ENCODE data around the gene CD274.
"Not testable (repeated sequence)": the region's sequence is repeated elsewhere in the genome, so short reads cannot be mapped to it uniquely, and the experiment has no call there.

The CD274 gene

GRCh38 chr9:5450359-5451091, at the start of gene CD274:
CD274 (plus strand) TSS chr9:5450542; CDS start chr9:5456114, 5,572 bp downstream.
- DNase-seq (ENCODE audit: low spot score), result peak; percentile 83

- DNase-seq (ENCODE audit: low spot score), result no peak
Observed at GRCh38 chr9:5402217-5402616, 48.1 kb upstream of the CD274 start.

DNA sequence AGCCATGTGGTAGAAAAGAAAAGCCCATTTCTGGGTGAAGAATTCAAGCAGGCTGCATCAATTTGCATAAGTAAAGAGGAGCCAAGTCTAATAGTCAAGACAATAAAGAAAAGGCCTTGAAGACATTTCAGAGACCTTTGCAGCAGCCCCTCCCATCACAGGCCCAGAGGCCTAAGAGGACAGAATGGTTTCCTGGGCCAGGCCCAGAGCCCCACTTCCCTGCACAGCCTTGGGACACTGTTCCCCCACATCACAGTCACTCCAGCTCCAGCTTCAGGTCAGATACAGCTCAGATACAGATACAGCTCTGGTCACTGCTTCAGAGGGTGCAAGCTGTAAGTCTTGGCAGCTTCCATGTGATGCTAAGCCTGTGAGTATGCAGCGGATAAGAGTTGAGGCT, 41.7 kb upstream of the CD274 start:
- DNase-seq (ENCODE audit: low spot score), result no peak

GRCh38 chr9:5416953-5417352, 33.4 kb upstream of the CD274 start:
- peak; percentile 17 for DNase-seq (ENCODE audit: low spot score)

- no peak for DNase-seq (ENCODE audit: low spot score)
Observed at GRCh38 chr9:5418481-5418880, 31.9 kb upstream of the CD274 start.

- DNase-seq (ENCODE audit: low spot score), result no peak
Observed at GRCh38 chr9:5419987-5420386, 30.4 kb upstream of the CD274 start.

GRCh38 chr9:5421163-5421562, 29.2 kb upstream of the CD274 start:
- no peak for DNase-seq (ENCODE audit: low spot score)

GRCh38 chr9:5422276-5422675, 28.1 kb upstream of the CD274 start:
- no peak for DNase-seq (ENCODE audit: low spot score)

DNA sequence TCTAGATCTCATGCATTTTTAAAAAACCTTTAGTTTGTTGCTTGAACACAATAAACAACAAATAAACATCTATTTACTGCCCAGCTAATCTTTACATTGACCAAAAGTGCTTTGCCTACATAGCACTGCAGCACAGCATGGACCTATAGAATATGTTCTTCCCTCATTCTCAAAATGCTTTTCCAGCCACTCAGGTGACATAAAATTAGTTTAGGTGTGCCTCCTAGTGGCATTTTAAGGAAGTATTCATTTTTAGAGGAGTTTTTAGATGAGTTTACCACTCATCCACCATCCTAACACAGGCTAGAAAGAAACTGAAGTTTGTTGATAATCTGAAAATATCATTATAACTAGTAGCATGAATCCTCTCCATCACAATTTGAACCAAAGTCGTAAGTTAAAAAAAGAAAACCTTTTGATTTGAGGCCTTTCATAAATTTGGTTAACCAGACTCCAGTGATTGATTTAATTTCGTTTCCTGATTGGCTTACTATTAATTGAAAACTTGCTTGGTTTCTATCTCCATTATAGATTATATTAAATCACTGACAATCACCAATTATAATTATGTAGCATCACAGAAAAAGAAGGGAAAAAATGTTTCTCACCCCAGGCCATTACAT, 25.2 kb upstream of the CD274 start:
- peak; percentile 17 for DNase-seq (ENCODE audit: low spot score)

DNA sequence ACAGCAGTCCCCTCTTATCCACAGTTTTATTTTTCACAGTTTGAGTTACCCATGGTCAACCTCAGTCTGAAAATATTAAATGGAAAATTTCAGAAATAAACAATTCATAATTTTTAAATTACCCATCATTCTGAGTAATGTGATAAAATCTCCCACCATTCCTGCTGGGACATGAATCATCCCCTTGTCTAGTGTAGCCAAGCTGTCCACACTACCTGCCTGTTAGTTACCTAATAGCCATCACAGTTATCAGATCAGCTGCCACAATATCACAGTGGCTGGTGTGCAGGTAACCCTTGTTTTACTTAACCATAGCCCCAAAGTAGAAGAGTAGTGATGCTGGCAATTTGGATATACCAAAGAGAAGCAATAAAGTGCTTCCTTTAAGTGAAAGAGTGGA, 23.3 kb upstream of the CD274 start:
- DNase-seq (ENCODE audit: low spot score), result no peak

DNA sequence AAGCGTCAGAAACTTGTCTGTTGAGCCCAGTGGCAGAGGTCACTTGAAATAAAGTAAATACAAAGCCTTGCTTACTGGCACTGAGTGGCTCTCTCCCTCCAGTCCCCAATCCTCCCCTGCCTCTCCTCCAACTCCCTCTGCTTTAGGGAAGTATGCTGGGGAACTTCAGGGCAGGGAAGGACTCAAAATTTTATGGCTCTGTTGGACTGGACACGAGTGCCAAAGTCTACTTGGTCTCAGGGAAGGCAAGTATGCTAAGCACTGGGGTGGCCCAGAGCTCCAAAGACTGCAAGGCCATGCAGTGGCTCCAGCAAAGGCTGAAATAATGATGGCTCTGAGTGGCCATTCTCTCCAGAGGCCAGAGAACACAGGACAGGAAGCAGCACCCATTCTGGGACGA, 22.2 kb upstream of the CD274 start:
- no peak for DNase-seq (ENCODE audit: low spot score)

- DNase-seq (ENCODE audit: low spot score), result no peak
Observed at GRCh38 chr9:5428794-5429528, 21.4 kb upstream of the CD274 start.

GRCh38 chr9:5429873-5430564, 20.3 kb upstream of the CD274 start:
- no peak for DNase-seq (ENCODE audit: low spot score)

GRCh38 chr9:5430912-5431311, 19.4 kb upstream of the CD274 start:
- DNase-seq (ENCODE audit: low spot score), result no peak

DNA sequence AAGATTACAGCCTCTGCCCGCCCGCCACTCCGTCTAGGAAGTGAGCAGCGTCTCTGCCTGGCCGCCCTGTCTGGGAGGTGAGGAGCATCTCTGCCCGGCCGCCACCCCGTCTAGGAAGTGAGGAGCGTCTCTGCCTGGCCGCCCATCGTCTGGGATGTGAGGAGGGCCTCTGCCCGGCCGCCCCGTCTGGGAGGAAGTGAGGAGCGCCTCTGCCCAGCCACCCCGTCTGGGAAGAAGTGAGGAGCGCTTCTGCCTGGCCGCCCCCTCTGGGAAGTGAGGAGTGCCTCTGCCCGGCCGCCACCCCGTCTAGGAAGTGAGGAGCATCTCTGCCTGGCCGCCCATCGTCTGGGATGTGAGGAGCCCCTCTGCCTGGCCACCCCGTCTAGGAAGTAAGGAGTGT, 17.5 kb upstream of the CD274 start:
- not testable (repeated sequence) for DNase-seq (ENCODE audit: low spot score)

DNA sequence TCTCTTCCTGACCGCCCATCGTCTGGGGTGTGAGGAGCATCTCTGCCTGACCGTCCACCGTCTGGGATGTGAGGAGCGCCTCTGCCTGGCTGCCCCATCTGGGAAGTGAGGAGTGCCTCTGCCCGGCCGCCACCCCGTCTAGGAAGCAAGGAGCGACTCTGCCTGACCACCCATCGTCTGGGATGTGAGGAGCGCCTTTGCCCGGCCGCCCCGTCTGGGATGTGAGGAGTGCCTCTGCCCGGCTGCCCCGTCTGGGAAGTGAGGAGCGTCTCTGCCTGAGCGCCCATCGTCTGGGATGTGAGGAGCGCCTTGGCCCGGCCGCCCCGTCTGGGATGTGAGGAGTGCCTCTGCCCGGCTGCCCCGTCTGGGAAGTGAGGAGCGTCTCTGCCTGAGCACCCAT, 17.0 kb upstream of the CD274 start:
- DNase-seq (ENCODE audit: low spot score), result not testable (repeated sequence)

DNA sequence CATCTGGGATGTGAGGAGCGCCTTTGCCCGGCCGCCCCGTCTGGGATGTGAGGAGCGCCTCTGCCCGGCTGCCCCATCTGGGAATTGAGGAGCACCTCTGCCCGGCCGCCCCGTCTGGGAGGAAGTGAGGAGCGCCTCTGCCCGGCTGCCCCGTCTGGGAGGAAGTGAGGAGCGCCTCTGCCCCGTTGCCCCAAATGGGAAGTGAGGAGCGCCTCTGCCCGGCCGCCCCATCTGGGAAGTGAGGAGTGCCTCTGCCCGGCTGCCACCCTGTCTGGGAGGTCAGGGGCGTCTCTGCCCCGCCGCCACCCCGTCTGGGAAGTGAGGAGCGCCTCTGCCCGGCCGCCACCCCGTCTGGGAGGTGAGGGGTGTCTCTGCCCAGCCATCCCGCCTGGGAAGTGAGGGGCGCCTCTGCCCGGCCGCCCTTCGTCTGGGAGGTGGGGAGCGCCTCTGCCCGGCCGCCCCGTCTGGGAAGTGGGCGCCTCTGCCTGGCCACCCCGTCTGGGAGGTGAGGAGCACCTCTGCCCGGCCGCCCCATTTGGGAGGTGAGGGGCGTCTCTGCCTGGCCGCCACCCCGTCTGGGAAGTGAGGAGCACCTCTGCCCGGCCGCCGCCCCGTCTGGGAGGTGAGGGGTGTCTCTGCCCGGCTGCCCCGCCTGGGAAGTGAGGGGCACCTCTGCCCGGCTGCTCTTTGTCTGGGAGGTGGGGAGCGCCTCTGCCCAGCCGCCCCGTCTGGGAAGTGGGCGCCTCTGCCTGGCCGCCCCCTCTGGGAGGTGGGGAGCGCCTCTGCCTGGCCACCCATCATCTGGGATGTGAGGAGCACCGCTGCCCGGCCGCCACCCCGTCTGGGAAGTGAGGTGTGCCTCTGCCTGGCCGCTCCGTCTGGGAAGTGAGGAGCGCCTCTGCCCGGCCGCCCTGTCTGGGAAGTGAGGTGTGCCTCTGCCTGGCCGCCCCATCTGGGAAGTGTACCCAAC, 16.2 kb upstream of the CD274 start:
- not testable (repeated sequence) for DNase-seq (ENCODE audit: low spot score)

DNA sequence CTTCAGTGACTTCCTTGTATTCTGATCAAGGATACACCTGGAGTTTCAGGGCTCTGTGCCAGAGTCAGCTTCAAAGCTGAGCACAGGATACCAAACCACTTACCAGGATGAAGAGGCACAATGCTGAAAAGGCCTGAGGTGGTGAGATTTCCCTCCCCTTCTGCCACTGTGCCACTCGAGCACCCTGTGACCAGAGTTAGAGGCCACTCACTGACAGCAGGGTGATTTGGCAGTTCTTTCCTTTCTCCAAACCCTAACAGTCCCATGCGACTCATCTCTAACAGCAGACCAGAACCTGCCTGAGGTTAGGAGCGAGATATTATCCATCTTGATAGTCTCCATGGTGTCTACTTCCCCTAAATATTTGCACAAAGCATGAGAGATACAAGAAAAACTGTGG, 14.4 kb upstream of the CD274 start:
- no peak for DNase-seq (ENCODE audit: low spot score)

DNA sequence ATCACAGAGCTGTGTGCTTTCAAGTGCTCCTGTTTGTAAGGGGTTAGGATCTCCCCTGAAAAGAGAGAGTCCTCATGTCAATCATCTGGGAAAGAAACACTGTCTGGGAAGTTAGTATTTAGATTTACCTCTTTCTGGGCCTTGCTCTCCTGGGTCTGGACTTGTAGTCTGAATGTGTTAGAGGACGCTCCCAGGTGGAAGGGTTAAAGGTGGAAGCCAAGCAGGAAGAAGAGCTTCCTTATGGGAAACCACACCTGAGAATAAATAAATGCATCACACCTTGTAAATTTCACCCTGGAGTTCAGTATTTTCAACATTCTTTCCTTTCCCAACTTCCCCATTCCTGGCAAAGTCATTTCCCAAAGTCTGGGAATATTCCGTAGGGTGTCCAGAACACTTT, 13.9 kb upstream of the CD274 start:
- no peak for DNase-seq (ENCODE audit: low spot score)

DNA sequence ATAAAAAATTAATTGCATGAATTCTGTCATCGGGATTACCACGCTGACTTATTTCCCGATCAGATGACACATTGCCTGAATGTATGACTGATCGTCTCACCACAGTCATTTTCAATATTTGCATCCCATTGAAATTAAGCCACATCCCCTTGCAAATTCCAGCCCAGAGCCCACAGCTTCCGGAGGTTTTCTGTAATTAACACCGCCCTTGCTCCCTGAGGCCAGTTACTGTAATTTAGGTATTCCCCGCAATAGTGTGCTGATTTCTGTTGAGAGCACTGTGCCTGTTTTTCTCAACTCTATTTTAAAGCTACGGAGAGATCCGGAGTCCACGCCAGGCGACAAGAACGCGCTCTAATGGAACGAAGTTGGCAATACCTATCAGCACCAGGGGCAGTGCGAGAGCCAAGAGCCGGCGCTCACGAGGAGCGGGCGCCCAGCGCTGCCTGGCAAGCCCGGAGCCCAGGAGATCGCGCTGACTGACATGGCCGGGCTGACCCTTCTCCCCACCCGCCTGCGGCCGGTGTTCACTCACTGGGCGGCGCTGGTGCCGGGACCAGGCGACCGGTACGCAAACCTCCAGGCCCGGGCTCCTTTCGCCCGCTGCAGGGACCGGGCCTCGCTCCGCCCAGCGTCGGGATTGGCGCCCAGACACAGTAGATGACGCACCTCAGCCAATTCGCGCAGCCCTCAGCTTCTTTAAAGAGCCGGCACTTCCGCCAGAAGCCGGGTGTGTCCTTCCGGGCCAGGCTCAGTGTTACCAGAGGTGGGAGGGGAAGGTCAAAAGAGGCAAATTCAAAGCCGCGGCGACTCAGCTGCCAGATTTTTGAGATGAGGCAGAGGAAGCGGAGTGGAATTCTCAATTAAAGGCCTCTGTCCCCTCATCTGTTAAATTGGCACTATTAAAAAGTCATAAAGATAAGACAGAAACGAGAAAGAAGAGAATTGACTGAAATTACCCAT, 12.8 kb upstream of the CD274 start, which contains the start of gene PLGRKT:
PLGRKT (minus strand) TSS at position 672 of the 963 bp plus-strand sequence. CDS start 5,948 bp downstream, outside the sequence.
- peak; percentile 90 for DNase-seq (ENCODE audit: low spot score)
